Smooth muscle cell of the coronary artery (primary cell): Measurements from ENCODE around the gene DNAJA4. TPM values are rescaled to one million over a fixed set of nuclear protein-coding genes. Genes with fewer than 3 reads are reported as not detected.

Experiments
- total RNA-seq: library from RNA; depleted of rRNA; stranded (reverse); fragments of >200 nt; gene quantifications from 2 replicates; pipeline ENCODE4 v1.2.3, GENCODE V29; 2014; ENCODE audit warnings: low replicate concordance

DNAJA4 gene
- 0.75 and 3.2 TPM in 2 replicates for total RNA-seq

GRCh38 chr15:78264304-78265136 lies at the start of gene DNAJA4:
Gene DNAJA4 (plus strand): TSS chr15:78264562. CDS start chr15:78264764, 202 bp downstream.

GRCh38 chr15:78234515-78235040 lies 29.8 kb upstream of the DNAJA4 start, which contains the start of gene ACSBG1:
Gene ACSBG1 (minus strand): TSS chr15:78234565. CDS start chr15:78234501, 64 bp downstream.

GRCh38 chr15:78299101-78299930 lies 35.0 kb downstream of the DNAJA4 start, which contains the start of gene SKIC8:
Gene SKIC8 (minus strand): TSS chr15:78299609. CDS start chr15:78295686, 3,923 bp downstream.

Other genes starting within 250 kb of the DNAJA4 start
- gene TBC1D2B, start 186.9 kb upstream of the DNAJA4 start, total RNA-seq, result 40.8 and 56.2 TPM in 2 replicates
- gene SH2D7, start 172.0 kb upstream of the DNAJA4 start, total RNA-seq, result not detected in 2 replicates
- 1.4 and 3.2 TPM in 2 replicates for gene CIB2, start 133.1 kb upstream of the DNAJA4 start, total RNA-seq
- gene IDH3A, start 115.2 kb upstream of the DNAJA4 start, total RNA-seq, result 20.8 and 33.9 TPM in 2 replicates
- gene ACSBG1, start 30.0 kb upstream of the DNAJA4 start, total RNA-seq, result under 0.01 TPM in 1 of 2 replicates, not detected in the other
- gene SKIC8, start 35.0 kb downstream of the DNAJA4 start, total RNA-seq, result 69.5 and 94.6 TPM in 2 replicates
- not detected in 2 replicates for gene CRABP1, start 75.8 kb downstream of the DNAJA4 start, total RNA-seq
- gene IREB2, start 173.7 kb downstream of the DNAJA4 start, total RNA-seq, result 13.3 and 15.9 TPM in 2 replicates
- gene HYKK, start 243.0 kb downstream of the DNAJA4 start, total RNA-seq, result 0.70 and 2.9 TPM in 2 replicates